Erythroblast (primary cell): ENCODE data around the gene RNU4-1.

Experiments used
- GATA1 ChIP-seq: IDR thresholded peaks from 2 replicates; pipeline ENCODE4 v1.6.1; 2011; ENCODE audit warnings: low read depth, mild to moderate bottlenecking, control low read depth, low read length, moderate library complexity
- POLR2A ChIP-seq: IDR thresholded peaks from 2 replicates; pipeline ENCODE4 v1.6.1; 2011; ENCODE audit warnings: mild to moderate bottlenecking, low read length

- TF ChIP-seq POLR2A, result peak; percentile 89
- no peak for TF ChIP-seq GATA1
Measured at GRCh38 chr12:120317224-120318105, 24.4 kb upstream of the RNU4-1 start.
